ENCODE data around the gene SLC18A2. TPM values are rescaled to one million over a fixed set of nuclear protein-coding genes. Genes with fewer than 3 reads are reported as not detected.
"Not testable (repeated sequence)": the region's sequence is repeated elsewhere in the genome, so short reads cannot be mapped to it uniquely, and the experiment has no call there.

SLC18A2 gene
- total RNA-seq, 2 donors from 2014 or later = 1.2 to 1.6 TPM

DNA sequence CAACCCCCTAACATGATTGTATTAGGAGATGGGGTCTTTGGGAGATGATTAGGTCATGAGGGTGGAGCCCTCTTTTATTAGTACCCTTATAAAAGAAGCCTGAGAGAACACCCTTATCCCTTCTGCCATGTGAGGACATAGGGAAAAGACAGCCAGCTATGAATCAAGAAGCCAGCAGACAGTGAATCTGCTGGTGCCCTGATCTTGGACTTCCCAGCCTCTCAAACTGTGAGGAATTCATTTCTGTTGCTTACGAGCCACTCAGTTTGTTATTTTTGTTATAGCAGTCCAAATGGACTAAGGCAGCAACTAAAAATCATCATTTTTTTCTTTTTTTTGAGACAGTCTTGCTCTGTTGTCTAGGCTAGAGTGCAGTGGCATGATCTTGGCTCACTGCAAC lies 59.8 kb downstream of the SLC18A2 start:
- Histone ChIP-seq H3K4me3 (no peak overlapping the region), H3K4me1 (no peaks in the 10 kb centered on the region), H3K9me3 (no peaks in the 10 kb centered on the region), H3K36me3 (no peaks in the 10 kb centered on the region), H3K9ac (ENCODE audit: low read depth in 2 of 2, low read length in 2 of 2) (no peak overlapping the region), H3K27ac (no peak overlapping the region), H3K27me3 (no peaks in the 10 kb centered on the region)
- TF ChIP-seq, protein P1, sequence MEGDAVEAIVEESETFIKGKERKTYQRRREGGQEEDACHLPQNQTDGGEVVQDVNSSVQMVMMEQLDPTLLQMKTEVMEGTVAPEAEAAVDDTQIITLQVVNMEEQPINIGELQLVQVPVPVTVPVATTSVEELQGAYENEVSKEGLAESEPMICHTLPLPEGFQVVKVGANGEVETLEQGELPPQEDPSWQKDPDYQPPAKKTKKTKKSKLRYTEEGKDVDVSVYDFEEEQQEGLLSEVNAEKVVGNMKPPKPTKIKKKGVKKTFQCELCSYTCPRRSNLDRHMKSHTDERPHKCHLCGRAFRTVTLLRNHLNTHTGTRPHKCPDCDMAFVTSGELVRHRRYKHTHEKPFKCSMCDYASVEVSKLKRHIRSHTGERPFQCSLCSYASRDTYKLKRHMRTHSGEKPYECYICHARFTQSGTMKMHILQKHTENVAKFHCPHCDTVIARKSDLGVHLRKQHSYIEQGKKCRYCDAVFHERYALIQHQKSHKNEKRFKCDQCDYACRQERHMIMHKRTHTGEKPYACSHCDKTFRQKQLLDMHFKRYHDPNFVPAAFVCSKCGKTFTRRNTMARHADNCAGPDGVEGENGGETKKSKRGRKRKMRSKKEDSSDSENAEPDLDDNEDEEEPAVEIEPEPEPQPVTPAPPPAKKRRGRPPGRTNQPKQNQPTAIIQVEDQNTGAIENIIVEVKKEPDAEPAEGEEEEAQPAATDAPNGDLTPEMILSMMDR (IDR thresholded peaks at IDR 0.05) = no peak
- no peak for DNase-seq
- intact Hi-C loops (cut with DNase I) = no loop called here

DNA sequence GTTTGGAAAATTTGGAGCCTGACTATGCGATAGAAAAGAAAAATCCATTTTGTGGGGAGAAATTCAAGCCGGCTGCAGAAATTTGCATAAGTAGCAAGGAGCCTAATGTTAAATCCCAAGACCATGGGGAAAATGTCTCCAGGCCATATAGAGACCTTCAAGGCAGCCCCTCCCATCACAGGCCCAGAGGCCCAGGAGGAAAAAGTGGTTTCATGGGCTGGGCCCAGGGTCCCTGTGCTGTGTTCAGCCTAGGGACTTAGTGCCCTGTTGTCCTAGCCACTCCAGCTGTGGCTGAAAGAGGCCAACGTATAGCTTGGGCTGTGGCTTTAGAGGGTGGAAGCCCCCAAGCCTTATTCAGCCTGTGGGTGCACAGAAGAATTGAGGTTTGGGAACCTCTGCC lies 62.5 kb downstream of the SLC18A2 start:
- H3K36me3 ChIP-seq; H3K27ac ChIP-seq; DNase-seq; H3K4me1 ChIP-seq; H3K4me3 ChIP-seq; intact Hi-C loops (cut with DNase I); H3K9ac ChIP-seq (ENCODE audit: low read depth in 2 of 2, low read length in 2 of 2); H3K9me3 ChIP-seq; H3K27me3 ChIP-seq: not testable (repeated sequence)

DNA sequence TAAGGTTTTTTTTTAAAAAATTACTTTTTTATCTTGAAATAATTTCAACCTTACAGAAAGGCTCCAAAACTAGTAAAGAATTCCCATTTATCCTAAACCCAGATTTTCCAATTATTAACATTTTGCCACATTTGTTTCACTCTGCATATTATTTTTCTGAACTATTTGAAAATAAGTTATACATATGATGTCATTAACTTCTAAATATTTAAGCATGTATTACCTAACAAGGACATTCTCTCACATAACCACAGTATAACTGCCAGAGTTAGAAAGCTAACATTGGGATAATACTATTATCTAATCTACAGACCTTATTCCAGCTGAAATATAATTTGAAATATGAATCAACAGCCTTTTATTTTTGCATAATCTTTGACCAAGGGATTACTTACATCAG lies 65.8 kb downstream of the SLC18A2 start:
- H3K9me3 ChIP-seq = no peaks in the 10 kb centered on the region
- no peaks in the 10 kb centered on the region for H3K27me3 ChIP-seq
- intact Hi-C loops (cut with DNase I) = no loop called here
- DNase-seq = no peak
- H3K36me3 ChIP-seq = no peaks in the 10 kb centered on the region
- no peak overlapping the region for H3K4me3 ChIP-seq
- no peaks in the 10 kb centered on the region for H3K4me1 ChIP-seq
- TF ChIP-seq, protein P1 (IDR thresholded peaks at IDR 0.05) = no peak
- no peak overlapping the region for H3K9ac ChIP-seq (ENCODE audit: low read depth in 2 of 2, low read length in 2 of 2)
- no peak overlapping the region for H3K27ac ChIP-seq

DNA sequence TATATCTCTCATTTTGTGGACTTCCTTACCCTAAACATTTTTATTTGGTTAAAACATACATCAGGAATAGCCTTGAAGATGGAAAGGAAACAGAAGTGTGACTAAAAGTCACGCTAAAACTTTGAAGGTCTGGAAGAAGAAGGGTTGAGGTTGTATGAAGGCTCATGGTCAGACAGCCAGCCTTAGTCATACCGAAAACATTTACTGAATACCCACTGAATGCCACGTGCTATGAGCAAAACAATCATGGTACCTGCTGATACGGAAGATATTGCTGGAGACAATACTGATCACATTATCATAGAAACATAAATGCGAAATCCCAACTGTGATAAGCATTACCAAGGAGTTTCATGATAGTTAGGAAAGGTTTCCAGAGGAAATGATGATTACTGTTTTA lies 70.3 kb downstream of the SLC18A2 start:
- no peak overlapping the region for H3K27ac ChIP-seq
- H3K9ac ChIP-seq (ENCODE audit: low read depth in 2 of 2, low read length in 2 of 2) = no peak overlapping the region
- intact Hi-C loops (cut with DNase I) = loop anchor here (10.0 kb wide), 1 partner anchor 86 kb away; no protein-coding TSS in a partner anchor
- TF ChIP-seq, protein P1 (IDR thresholded peaks at IDR 0.05) = no peak
- H3K4me3 ChIP-seq = no peak overlapping the region
- DNase-seq = no peak
- no peaks in the 10 kb centered on the region for H3K4me1 ChIP-seq
- H3K27me3 ChIP-seq = no peaks in the 10 kb centered on the region
- H3K9me3 ChIP-seq = no peaks in the 10 kb centered on the region
- no peaks in the 10 kb centered on the region for H3K36me3 ChIP-seq

DNA sequence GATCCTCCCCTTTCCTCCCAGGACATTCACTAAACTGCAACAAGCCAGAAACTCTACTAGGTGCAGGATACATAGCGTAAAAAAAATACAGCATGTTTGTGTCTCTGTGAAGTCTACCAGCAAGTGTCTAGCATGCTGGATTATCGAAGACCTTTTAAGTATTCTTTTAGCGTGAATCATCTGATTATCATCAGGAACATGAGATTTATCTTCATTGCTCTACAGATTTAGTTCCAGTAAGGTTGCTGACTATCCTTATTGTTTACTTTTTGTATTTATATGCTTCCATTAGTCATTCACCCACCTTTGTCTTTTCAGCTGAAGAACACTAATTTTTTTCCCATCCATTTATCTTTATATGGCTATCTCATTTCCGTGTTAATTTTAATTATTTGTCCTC lies 71.5 kb downstream of the SLC18A2 start:
- intact Hi-C loops (cut with DNase I) = loop anchor here (10.0 kb wide), 1 partner anchor 88 kb away; no protein-coding TSS in a partner anchor
- H3K36me3 ChIP-seq = no peaks in the 10 kb centered on the region
- TF ChIP-seq, protein P1 (IDR thresholded peaks at IDR 0.05) = no peak

DNA sequence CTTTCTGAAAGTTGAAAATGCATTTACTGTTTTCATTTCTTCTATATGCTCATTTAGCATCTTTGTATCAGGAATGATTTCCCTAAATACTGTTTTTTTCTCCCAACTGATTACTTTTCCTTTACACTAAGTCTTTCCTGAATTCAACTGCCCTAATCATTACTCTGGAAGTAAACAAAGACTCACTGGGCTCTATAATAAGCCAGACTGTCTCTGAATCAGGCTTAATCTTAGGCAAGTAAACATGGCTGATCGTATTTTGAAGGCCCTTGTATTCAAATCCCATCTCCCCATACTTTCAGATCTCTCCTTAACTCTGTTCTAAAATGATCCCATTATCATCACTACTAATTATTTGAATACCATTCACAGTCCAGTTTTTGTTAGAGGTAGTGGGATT lies 72.7 kb downstream of the SLC18A2 start:
- no peak for DNase-seq
- Histone ChIP-seq H3K4me3 (no peak overlapping the region), H3K36me3 (no peaks in the 10 kb centered on the region), H3K27me3 (no peaks in the 10 kb centered on the region), H3K4me1 (no peaks in the 10 kb centered on the region), H3K9me3 (no peaks in the 10 kb centered on the region), H3K9ac (ENCODE audit: low read depth in 2 of 2, low read length in 2 of 2) (no peak overlapping the region), H3K27ac (no peak overlapping the region)
- intact Hi-C loops (cut with DNase I) = loop anchor here (10.0 kb wide), 1 partner anchor 89 kb away; no protein-coding TSS in a partner anchor
- TF ChIP-seq, protein P1 (IDR thresholded peaks at IDR 0.05) = no peak

More for the DNA sequence above, 71.5 kb downstream of the SLC18A2 start:
- Histone ChIP-seq H3K4me1 (no peaks in the 10 kb centered on the region), H3K27me3 (no peaks in the 10 kb centered on the region), H3K9ac (ENCODE audit: low read depth in 2 of 2, low read length in 2 of 2) (no peak overlapping the region), H3K4me3 (no peak overlapping the region), H3K27ac (no peak overlapping the region), H3K9me3 (no peaks in the 10 kb centered on the region)
- no peak for DNase-seq
